Medulla oblongata (tissue), 1 donor: ENCODE results near the gene GHR.
"Not testable (repeated sequence)": the region's sequence is repeated elsewhere in the genome, so short reads cannot be mapped to it uniquely, and the experiment has no call there.

Experiments used
- DNase-seq: peaks from one replicate; pipeline ENCODE4 v3.0.0-alpha.2; 2015; ENCODE audit errors: extremely low spot score

GHR gene

GRCh38 chr5:42645138-42645537, 221.9 kb downstream of the GHR start:
- no peak for DNase-seq

GRCh38 chr5:42648036-42648435, 224.8 kb downstream of the GHR start:
- DNase-seq, result no peak

- no peak for DNase-seq
These were observed 225.7 kb downstream of the GHR start for GRCh38 chr5:42648915-42649314.

GRCh38 chr5:42650084-42650483, 226.8 kb downstream of the GHR start:
- no peak for DNase-seq

GRCh38 chr5:42653705-42654104, 230.5 kb downstream of the GHR start:
- no peak for DNase-seq

- no peak for DNase-seq
These were observed 231.4 kb downstream of the GHR start for GRCh38 chr5:42654645-42655044.

GRCh38 chr5:42655982-42656650, 232.9 kb downstream of the GHR start:
- DNase-seq, result no peak

- DNase-seq, result no peak
These were observed 233.4 kb downstream of the GHR start for GRCh38 chr5:42656651-42657015.

- DNase-seq, result not testable (repeated sequence)
These were observed 236.6 kb downstream of the GHR start for GRCh38 chr5:42659869-42660268.

- no peak for DNase-seq
These were observed 242.6 kb downstream of the GHR start for GRCh38 chr5:42665857-42666256.

- peak; percentile 44 for DNase-seq
These were observed 243.6 kb downstream of the GHR start for GRCh38 chr5:42666869-42667268.

- DNase-seq, result no peak
These were observed 245.0 kb downstream of the GHR start for GRCh38 chr5:42668254-42668653.

GRCh38 chr5:42672925-42673324, 249.7 kb downstream of the GHR start:
- DNase-seq, result no peak

- no peak for DNase-seq
These were observed 252.4 kb downstream of the GHR start for GRCh38 chr5:42675602-42676001.

GRCh38 chr5:42676362-42676761, 253.1 kb downstream of the GHR start:
- DNase-seq, result no peak

GRCh38 chr5:42677156-42677842, 254.1 kb downstream of the GHR start:
- no peak for DNase-seq

- no peak for DNase-seq
These were observed 256.8 kb downstream of the GHR start for GRCh38 chr5:42680046-42680445.

- not testable (repeated sequence) for DNase-seq
These were observed 261.8 kb downstream of the GHR start for GRCh38 chr5:42685078-42685477.

GRCh38 chr5:42689391-42689790, 266.2 kb downstream of the GHR start:
- no peak for DNase-seq

- DNase-seq, result no peak
These were observed 268.2 kb downstream of the GHR start for GRCh38 chr5:42691413-42691937.

- DNase-seq, result no peak
These were observed 278.3 kb downstream of the GHR start for GRCh38 chr5:42701351-42702059.

- no peak for DNase-seq
These were observed 280.0 kb downstream of the GHR start for GRCh38 chr5:42703238-42703637.

- no peak for DNase-seq
These were observed 292.5 kb downstream of the GHR start for GRCh38 chr5:42715785-42716184.
